Erythroblast (primary cell): ENCODE results near the gene AKAP6.

ENCODE experiments used
- GATA1 ChIP-seq: IDR thresholded peaks from 2 replicates; pipeline ENCODE4 v1.6.1; 2011; ENCODE audit warnings: low read depth, mild to moderate bottlenecking, control low read depth, low read length, moderate library complexity
- POLR2A ChIP-seq: IDR thresholded peaks from 2 replicates; pipeline ENCODE4 v1.6.1; 2011; ENCODE audit warnings: mild to moderate bottlenecking, low read length

DNA sequence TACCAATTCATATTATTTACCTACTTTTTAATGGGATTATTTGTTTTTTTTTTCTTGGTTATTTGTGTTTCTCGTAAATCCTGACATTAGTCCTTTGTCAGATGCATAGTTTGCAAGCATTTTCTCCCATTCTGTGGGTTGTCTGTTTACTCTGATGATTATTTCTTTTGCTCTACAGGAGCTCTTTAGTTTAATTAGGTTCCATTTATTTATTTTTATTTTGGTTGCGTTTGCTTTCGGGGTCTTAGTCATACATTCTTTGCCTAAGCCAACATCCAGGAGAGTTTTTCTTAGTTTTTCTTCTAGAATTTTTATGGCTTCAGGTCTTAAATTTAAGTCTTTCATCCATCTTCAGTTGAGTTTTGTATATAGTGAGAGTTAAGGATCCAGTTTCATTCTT lies 289.9 kb downstream of the AKAP6 start:
- no peak for TF ChIP-seq POLR2A
- TF ChIP-seq GATA1 = no peak
